Inflammatory macrophage treated with lipopolysaccharide for 1 hour (primary cell): ENCODE measurements around the gene EVPL.
"Not testable (repeated sequence)": the region's sequence is repeated elsewhere in the genome, so short reads cannot be mapped to it uniquely, and the experiment has no call there.

ENCODE experiments used
- DNase-seq, 2 donors: peaks; one replicate each; pipeline ENCODE4 v3.0.0-alpha.2; 2020 to 2022

Gene EVPL

DNA sequence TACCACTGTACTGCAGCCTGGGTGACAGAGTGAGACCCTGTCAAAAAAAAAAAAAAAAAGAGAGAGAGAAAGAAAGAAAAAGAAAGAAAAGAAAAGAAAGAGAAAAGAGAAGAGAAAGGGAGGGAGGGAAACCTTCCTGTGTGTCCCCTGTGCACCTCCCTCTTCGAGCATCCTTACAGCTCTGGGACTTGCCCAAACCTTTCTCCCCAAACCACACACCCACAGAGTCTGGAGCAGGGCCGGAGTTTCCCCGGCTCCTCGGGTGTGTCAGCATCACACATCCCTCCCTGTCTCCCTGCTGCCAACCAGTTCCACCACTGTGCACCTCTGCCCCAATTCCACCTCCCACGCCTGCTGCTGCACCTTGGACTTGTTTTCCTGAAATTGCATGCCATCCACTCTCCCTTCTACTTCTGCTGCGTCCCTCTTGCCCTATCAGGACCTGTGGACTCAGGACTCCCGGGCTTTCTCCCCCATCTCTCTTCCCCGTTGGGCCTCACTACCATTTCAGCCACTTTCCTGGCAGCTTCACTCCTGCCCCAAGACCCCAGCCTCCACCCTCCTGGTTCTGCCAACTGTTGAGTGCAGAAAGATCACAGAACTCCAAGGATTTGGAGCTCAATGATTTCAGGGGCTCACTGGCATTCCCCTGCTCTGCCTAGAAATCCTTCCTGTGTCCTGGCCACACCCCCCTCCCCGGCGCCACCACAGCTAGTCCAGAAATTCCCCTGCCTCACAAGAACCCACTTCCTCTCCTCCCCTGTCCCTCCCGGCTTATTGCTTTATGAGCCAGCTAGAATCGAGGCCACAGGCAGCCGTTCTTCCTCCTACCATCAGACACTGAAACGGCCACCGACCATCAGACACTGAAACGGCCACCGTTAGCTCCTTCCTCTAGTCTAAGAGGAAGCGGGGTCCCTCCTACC is 30.2 kb downstream of the EVPL start:
- peak; percentile 91 to 95 for DNase-seq

DNA sequence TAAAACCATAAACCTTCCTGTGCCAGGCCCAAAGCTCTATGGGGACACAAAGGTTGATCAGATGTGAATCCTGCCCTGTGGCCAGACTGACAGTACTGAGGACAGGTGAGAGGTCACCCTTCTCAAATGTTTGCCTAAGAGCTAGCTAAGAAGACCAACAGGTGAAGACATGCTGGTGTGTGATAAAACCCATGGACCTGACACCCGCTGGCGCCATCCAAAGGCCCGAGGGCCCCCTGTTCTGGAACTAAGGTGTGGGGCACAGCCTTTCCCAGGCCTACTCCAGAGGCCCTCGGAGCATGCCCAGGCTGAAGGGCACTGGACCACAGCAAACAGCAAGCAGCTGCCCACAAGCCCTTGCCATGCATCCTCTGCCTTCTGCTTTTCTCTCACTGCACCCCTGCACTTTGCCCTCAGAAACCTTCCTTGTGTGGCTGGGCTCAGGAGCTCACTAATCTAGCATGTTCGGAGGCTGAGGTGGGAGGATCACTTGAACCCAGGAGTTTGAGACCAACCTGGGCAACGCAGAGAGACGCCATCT is 31.7 kb downstream of the EVPL start:
- no peak for DNase-seq

DNA sequence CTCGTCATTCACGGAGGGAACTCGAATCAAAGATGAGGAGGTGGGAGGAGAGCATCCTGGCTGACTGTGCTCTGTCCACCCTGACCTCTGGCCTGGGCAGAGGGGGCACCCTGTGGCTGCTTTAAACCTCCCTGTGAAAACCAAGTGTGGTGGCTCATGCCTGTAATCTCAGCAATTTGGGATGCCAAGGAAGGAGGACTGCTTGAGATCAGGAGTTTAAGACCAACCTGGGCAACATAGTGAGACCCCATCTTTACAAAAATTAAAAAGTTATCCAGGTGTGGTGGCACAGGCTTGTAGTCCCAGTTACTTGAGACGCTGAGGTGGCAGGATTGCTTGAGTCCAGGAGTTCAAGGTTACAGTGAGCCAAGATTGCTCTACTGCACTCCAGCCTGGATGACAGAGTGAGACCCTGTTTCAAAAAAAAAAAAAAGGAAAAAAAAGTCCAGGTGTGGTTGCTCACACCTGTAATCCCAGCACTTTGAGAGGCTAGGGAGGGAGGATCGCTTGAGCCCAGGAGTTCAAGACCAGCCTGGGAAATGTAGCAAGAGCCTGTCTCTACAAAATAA is 32.2 kb downstream of the EVPL start:
- DNase-seq, result no peak

DNA sequence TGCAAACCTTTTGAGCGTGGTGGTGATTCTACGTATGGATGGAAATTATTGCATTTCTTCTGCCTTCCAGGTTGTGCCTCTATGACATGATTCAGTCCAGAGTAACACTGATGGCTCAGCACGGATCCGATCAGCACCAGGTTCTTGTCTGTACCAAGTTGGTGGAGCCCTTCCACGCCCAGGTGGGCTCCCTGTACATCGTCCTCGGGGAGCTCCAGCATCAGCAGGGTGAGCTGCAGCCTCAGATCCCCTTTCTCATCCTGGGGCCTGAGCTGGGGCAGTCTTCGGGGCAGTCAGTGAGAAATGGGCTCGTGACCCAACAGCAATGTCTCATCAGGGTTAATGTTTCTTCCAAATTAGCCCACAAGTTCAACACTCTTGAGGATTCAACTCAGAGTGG is 35.7 kb downstream of the EVPL start:
- DNase-seq, result no peak

DNA sequence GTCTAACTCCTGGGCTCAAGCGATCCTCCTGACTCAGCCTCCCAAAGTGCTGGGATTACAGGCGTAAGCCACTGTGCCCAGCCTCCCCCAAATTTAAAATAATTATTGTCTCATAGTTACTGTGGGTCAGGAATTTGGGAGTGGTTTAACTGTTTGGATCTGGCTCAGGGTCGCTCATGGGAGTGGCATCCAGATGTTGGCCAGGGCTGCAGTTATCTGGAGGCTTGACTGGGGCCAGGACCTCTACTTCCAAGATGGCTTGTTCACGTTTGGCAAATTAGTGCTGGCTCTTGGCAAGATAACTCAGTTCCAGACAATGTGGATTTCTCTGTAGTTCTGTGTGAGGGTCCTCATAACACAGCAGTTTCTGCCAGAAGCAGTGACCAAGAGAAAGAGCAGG is 40.1 kb downstream of the EVPL start:
- DNase-seq, result no peak

DNA sequence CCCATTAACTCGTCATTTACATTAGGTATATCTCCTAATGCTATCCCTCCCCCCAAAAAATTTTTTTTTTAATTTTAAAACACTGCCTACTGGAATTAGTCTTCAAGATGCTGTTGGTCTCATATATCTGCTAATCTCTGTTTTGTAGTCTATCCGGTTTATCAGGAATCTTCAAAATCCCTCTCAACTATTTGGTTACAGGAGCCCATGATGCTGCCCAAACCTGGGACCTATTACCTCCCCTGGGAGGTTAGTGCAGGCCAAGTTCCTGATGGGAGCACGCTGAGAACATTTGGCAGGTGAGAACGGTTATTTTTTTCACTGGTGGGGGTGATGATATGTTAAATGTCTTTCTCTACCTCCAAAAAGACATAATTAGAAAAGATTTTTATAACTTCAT is 41.1 kb downstream of the EVPL start:
- DNase-seq, result no peak

DNA sequence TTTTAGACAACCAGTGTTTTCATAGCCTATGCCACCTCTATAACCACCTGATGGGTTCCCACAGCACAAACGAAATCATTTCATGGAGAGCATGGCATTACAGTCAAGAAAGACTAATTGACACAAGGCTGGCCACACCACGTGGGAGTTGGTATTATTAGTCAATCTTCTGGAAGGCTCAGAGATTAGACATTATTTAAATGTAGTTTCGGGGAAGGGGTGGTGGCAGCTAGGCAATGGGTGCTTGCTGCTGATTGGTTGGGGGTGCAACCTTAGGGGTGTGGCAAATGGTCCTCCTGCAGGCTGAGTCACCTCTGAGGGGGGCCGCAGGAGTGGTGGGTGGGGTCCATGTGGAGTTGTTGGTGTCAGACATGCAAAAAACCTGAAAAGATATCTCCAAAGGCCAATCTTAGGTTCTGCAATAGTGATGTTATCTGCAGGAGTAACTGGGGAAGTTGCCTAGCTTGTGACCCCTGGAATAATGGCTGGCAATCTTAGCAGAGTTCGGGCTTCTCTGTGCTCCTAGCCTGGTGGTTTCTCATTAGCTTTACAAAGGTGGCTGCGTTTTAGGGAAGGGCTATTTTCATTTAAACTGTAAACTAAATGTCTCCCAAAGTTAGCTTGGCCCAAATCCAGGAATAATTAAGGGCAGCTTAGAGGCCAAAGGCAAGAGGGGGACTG is 43.5 kb downstream of the EVPL start:
- DNase-seq, result peak; percentile 56 to 69

DNA sequence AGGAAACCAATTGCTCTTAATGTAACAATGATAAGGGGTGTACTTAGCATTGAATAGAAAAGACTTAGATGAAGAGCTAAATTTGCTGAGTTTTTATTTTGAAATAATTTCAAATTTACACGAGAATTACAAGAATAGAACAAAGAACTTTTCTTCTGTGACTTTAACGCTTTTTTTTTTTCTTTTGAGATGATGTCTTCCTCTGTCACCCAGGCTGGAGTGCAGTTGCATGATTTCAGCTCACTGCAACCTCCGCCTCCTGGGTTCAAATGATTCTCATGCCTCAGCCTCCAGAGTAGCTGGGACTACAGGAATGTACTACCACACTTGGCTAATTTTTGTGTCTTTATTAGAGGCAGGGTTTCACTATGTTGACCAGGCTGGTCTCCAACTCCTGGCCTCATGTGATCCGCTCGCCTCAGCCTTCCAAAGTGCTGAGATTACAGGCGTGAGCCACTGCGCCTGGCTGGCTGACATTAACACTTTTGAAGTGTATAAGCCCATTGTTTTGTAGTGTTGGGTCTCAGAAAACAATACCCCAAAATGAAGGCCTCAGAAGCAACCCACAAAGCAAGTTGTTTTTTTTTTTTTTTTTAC is 46.0 kb downstream of the EVPL start:
- no peak for DNase-seq

DNA sequence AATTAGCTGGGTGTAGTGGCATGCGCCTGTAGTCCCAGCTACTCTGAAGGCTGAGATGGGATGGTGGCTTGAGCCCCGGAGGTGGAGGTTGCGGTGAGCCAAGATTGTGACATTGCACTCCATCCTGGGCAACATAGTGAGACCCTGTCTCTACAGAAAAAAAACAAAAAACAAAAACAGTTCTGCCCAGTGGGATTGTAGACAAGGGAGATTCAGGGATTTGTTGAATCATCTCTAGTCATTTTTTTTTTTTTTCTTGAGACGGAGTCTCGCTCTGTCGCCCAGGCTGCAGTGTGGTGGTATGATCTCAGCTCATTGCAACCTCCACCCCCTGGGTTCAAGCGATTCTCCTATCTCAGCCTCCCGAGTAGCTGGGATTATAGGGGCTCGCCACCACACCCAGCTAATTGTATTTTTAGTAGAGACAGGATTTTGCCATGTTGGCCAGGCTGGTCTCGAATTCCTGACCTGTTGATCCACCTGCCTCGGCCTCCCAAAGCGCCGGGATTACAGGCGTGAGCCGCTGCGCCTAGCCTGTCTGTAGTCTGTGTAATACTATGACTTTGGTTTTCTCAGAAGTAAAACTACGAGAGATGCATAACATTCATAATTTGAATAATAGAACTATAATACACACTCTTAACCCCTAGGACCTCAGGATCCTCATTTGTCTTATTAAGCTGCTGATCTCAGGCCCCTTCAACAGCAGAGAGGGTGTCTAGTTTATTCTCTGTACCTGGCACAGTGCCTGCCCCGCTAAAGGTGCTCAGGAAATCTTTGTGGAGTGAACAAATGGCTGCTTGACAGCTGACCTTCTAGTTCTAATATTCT is 46.7 kb downstream of the EVPL start:
- DNase-seq, result no peak

DNA sequence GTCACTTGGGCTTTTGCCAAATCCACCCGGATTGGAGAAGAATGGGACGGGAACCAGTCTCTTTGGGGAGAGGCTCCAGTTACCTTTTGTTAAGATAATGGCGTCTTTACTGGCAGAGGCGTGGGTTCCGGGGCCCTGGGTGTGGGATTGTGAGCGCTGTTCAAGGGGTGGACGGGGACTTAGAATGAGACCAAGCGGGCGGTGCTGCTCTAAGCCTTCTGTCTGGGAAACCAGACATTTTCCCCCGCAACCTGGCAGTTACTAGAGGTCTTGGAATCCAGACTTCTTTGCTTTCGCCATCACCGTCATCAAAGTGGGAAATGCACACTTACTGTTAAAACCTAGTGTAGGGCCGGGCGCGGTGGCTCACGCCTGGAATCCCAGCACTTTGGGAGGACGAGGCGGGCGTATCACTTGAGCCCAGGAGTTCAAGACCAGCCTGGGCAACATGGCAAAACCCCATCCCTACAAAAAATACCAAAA is 47.4 kb downstream of the EVPL start:
- DNase-seq, result no peak

DNA sequence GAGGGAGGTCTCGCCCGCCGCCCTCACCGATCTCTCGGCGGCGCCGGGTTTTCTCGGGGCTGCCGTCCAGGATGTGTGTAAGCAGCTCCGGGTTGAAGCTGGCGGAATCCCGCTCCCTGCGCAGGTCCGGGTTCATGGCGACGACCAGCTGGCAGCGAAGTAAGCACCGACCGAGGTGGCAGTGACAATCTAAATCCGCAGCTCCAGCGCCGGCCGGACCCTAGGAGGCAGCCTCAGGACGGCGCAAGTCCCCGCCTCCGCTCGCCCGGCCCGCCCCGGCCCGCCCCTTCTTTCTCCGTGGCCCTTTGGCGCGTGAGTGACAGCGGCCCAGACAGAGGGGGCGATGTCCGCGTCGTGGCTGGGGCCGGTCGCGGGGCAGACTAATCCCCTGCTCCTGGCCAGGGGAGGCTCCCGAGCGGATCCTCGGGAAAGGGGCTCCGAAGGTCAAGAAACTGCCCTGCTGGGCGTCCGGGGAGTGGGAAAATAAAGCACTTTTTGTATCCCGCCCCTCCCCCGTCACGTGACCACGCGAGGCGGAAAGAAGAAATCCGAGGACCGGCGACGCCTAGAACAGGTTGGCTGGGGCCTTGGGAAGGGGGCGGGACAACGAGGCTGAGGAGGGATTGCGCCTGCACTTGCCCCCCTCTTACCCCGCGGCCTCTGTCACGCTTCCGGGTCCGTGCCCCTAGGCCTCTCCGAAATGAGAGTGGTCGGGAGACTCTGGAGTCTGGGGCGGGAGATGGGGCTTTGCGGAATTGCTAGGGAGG is 48.0 kb downstream of the EVPL start, which contains the start of the genes ACOX1 and TEN1:
ACOX1 (minus strand) TSS at position 229 of the 767 bp plus-strand sequence; CDS start at position 136, 93 bp downstream.
TEN1 (plus strand) TSS at position 303 of the 767 bp plus-strand sequence. CDS start 6,953 bp downstream, outside the sequence.
- DNase-seq, result peak; percentile 94 to 95

DNA sequence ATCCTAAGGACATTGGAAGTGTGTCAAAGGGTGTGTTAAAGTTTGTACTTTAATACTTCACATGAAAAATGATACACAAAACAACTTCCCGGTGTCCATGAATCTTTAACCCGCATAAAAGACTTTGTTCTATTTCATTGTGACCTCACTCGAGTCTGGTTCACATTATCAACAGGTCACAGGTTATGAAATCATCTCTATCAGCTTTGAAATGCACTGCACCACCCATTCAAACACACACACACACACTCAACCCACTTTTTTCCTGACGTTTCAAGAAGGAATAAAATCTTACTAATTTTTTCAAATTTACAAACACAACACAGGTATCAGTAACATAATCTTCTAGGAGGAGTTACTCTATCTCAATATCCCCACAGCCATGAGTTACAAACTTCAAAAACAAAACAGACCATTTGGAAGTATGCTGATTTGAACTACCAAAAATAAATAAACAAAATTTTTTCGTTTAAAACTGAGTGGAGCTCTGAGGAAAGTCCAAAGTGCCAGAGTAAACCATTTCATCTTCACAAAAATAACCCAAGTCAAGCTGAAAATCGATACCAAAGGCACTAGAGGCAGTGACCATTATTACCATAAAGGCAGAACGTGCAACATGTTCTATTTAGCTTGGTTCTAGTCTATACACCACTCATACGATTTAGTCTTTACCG is 50.8 kb downstream of the EVPL start:
- DNase-seq, result no peak

DNA sequence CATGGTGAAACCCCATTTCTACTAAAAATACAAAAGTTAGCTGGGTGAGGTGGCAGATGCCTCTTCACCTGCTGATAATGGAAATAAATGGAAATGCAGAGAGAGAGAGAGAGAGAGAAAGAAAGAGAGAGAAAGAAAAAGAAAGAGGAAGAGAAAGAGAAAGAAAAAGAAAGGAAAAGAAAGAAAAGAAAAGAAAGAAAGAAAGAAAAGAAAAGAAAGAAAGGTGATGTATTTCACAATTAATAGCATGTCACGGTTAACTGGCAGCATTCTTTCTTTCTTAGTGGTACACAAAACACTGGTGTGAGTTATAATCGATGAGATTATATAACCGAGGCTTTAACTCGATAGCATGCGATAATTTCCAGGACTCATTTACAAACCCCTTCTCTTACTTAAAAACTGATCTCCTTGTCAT is 51.3 kb downstream of the EVPL start:
- no peak for DNase-seq

DNA sequence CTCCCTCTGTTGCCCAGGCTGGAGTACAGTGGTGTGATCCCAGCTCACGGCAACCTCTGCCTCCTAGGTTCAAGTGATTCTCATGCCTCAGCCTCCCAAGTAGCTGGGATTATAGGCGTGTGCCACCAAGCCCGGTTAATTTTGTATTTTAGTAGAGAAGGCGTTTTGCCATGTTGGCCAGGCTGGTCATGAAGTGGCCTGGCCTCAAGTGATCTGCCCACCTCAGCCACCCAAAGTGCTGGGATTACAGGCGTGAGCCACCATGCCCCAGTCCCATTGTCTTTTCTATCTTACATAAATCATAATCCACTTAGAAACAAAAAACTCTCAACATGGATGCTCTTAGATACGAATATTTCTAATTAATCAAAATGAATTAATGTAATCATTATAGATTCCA is 51.9 kb downstream of the EVPL start:
- DNase-seq, result not testable (repeated sequence)

DNA sequence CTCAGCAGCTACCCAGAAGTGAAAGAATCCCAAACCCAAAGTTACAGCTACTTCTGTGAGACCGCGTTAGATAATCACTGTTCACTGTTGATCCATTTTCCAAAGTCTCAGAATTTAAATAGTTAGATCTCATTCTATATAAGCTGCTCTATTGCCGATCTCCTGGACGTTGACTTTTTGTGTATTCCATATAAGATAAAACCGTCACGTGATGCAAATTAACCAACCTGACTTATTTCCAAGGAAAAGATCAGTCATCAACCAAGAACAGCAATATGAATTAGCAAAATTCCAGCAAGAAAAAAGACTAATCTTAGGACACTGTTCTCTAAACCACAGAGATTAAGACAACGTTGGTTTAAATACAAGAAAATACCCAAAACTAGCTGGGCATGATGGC is 56.5 kb downstream of the EVPL start:
- DNase-seq, result no peak

DNA sequence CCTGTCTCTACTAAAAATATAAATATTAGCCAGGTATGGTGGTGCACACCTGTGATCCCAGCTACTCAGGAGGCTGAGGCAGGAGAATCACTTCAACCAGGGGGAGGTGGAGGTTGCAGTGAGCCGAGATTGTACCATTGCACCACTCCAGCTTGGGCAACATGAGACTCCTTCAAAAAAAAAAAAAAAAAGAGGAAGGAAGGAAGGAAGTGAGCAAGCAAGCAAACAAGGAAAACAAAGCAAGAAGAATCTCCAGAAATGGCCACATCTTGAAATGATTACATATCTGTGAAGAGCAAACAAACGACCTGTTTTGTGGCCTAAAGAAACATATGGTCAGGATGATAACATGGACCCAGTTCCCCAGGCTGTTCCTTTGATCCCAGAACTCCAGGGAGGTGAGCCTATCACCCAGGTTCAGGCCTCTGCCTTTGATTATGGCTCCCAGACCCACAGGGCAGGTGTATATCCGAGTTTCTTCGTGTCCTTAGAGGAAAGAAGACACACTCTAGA is 57.0 kb downstream of the EVPL start:
- DNase-seq, result peak; percentile 47 to 54

DNA sequence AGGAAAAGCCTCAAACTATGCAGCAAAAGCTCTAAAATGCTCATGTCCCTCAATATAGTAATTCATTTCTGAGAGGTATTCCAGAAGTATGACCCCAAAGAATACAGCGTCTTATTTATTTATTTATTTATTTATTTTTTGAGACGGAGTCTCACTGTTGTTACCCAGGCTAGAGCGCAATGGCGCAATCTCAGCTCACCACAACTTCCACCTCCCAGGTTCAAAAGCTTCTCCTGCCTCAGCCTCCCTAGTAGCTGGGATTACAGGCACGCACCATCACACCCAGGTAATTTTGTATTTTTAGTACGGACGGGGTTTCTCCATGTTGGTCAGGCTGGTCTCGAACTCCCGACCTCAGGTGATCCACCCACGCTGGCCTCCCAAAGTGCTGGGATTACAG is 58.1 kb downstream of the EVPL start:
- DNase-seq, result not testable (repeated sequence)

DNA sequence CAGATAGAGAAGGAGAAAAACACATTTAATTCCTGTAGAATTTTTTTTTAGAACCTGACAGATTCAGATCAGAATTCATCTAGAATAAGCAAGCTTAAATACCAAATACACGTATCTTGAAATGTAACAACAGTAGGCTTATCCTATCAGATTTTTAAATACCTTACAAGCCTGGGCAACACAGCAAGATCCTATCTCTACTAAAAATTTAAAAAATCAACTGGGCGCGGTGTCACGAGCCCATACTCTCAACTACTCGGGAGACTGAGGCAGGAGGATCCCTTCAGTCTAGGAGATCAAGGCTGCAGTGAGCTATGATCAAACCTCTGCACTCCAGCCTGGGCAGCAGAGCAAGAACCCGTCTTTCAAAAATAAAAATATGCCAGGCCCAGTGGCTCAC is 61.6 kb downstream of the EVPL start:
- no peak for DNase-seq

DNA sequence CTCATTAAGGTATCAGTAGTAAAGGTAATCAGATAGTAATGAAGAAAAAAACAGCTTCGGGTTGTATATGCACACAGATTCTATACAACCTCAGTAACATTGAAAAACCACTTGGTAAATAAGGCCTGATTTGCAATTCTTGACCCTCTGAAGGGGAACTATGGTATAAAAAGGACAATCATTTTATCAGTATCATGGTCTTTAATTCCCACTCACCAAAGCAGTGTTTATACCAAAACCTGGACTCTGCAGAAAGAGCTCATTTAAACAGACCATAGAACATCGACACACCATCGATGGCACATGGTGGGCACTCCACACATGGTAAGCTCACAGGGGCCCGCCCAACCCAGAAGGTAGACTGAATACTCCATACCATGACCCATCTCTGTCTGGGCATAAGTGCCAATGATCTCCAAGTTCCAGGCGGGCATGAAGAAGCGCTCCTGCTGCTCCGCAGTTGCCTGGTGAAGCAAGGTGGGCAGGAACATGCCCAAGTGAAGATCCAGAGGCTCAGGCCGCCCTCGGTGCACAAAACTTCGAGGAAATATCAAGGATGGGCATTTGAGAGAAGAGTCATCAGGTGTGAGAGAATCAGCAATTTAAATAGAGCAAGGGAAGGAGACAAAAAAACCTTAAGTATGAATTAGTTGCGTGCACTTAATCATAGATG is 67.1 kb downstream of the EVPL start:
- no peak for DNase-seq
